ENCODE measurements around the gene CFAP299. TPM values are rescaled to one million over a fixed set of nuclear protein-coding genes. Genes with fewer than 3 reads are reported as not detected.

CFAP299 gene
- total RNA-seq, 1 experiment from 2014 or later, result not detected

GRCh38 chr4:80335226-80335553 lies 340 bp upstream of the CFAP299 start:
- H3K4me1 ChIP-seq (ENCODE audit: control insufficient read depth in 1 of 2, insufficient read depth in 2 of 2, low read length in 2 of 2), result peaks cover 0 to 14% of the 10 kb centered on the region in 2 experiments; a peak in 1 of 4 replicates
- H3K27me3 ChIP-seq (ENCODE audit: insufficient read depth, low read length), result peaks cover 47% of the 10 kb centered on the region
- ChIA-PET POLR2A (no interaction called here), CTCF (interaction anchor here (0.9 to 2.4 kb wide), 4 partner anchors 31 to 1382 kb away, joined by 3 to 25 read pairs (median 6); no protein-coding TSS in a partner anchor), RAD21 (ENCODE audit: low non-redundant PET in 1 of 2, low total read pairs in 2 of 2, uncharacterized antibody in 2 of 2, unreplicated experiment in 2 of 2) (interaction anchor here in 1 of 2 experiments (0.7 kb wide), 1 partner anchor 150 kb away, joined by 4 read pairs; no protein-coding TSS in a partner anchor)
- intact Hi-C loops (cut with micrococcal nuclease), result no loop called here
- DNase-seq (ENCODE audit: low read depth, low spot score) (no peak), ATAC-seq (no peak)
- H4K20me1 ChIP-seq (ENCODE audit: insufficient read depth), result no peaks in the 10 kb centered on the region
- peak overlapping the region; percentile 91 for H3K4me2 ChIP-seq (ENCODE audit: low read length)
- no peak for TF ChIP-seq POLR2A (IDR thresholded peaks at IDR 0.05; ENCODE audit: borderline replicate concordance, extremely low read depth, insufficient read depth, insufficient read length)
- no peak for TF ChIP-seq RAD21 (IDR thresholded peaks at IDR 0.05; ENCODE audit: low read depth)
- no peak for TF ChIP-seq ZNF274 (IDR thresholded peaks at IDR 0.05; ENCODE audit: low read depth, low read length)
- no peak for TF ChIP-seq POLR2AphosphoS5 (IDR thresholded peaks at IDR 0.05; ENCODE audit: low read depth, low read length)
- TF ChIP-seq TCF7L2 (IDR thresholded peaks at IDR 0.05; ENCODE audit: borderline replicate concordance, extremely low read depth, insufficient read depth, insufficient read length), result no peak
- TF ChIP-seq, protein P1, sequence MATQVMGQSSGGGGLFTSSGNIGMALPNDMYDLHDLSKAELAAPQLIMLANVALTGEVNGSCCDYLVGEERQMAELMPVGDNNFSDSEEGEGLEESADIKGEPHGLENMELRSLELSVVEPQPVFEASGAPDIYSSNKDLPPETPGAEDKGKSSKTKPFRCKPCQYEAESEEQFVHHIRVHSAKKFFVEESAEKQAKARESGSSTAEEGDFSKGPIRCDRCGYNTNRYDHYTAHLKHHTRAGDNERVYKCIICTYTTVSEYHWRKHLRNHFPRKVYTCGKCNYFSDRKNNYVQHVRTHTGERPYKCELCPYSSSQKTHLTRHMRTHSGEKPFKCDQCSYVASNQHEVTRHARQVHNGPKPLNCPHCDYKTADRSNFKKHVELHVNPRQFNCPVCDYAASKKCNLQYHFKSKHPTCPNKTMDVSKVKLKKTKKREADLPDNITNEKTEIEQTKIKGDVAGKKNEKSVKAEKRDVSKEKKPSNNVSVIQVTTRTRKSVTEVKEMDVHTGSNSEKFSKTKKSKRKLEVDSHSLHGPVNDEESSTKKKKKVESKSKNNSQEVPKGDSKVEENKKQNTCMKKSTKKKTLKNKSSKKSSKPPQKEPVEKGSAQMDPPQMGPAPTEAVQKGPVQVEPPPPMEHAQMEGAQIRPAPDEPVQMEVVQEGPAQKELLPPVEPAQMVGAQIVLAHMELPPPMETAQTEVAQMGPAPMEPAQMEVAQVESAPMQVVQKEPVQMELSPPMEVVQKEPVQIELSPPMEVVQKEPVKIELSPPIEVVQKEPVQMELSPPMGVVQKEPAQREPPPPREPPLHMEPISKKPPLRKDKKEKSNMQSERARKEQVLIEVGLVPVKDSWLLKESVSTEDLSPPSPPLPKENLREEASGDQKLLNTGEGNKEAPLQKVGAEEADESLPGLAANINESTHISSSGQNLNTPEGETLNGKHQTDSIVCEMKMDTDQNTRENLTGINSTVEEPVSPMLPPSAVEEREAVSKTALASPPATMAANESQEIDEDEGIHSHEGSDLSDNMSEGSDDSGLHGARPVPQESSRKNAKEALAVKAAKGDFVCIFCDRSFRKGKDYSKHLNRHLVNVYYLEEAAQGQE (IDR thresholded peaks at IDR 0.05; ENCODE audit: low read depth), result no peak
- TF ChIP-seq FOSL1 (IDR thresholded peaks at IDR 0.05; ENCODE audit: low read depth), result no peak
- TF ChIP-seq, protein P2, sequence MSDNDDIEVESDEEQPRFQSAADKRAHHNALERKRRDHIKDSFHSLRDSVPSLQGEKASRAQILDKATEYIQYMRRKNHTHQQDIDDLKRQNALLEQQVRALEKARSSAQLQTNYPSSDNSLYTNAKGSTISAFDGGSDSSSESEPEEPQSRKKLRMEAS (IDR thresholded peaks at IDR 0.05), result no peak
- no peak for TF ChIP-seq CEBPB (IDR thresholded peaks at IDR 0.05; ENCODE audit: low read depth)
- TF ChIP-seq ZFX (IDR thresholded peaks at IDR 0.05), result no peak
- TF ChIP-seq, protein P3, sequence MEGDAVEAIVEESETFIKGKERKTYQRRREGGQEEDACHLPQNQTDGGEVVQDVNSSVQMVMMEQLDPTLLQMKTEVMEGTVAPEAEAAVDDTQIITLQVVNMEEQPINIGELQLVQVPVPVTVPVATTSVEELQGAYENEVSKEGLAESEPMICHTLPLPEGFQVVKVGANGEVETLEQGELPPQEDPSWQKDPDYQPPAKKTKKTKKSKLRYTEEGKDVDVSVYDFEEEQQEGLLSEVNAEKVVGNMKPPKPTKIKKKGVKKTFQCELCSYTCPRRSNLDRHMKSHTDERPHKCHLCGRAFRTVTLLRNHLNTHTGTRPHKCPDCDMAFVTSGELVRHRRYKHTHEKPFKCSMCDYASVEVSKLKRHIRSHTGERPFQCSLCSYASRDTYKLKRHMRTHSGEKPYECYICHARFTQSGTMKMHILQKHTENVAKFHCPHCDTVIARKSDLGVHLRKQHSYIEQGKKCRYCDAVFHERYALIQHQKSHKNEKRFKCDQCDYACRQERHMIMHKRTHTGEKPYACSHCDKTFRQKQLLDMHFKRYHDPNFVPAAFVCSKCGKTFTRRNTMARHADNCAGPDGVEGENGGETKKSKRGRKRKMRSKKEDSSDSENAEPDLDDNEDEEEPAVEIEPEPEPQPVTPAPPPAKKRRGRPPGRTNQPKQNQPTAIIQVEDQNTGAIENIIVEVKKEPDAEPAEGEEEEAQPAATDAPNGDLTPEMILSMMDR (IDR thresholded peaks at IDR 0.05 in 2 of 3, conservative IDR thresholded peaks at IDR 0.05 in 1 of 3; ENCODE audit: borderline replicate concordance in 1 of 3, insufficient read depth in 1 of 3, low read depth in 2 of 3, low read length in 2 of 3), result no peak
- no peak for TF ChIP-seq ZBTB33 (IDR thresholded peaks at IDR 0.05; ENCODE audit: extremely low read depth, insufficient replicate concordance, low read length)
- TF ChIP-seq SIN3A (IDR thresholded peaks at IDR 0.05; ENCODE audit: low read depth), result no peak
- TF ChIP-seq SP1 (IDR thresholded peaks at IDR 0.05; ENCODE audit: low read depth), result no peak
- TF ChIP-seq EZH2phosphoT487 (IDR thresholded peaks at IDR 0.05; ENCODE audit: borderline replicate concordance), result no peak
- TF ChIP-seq, protein P4, sequence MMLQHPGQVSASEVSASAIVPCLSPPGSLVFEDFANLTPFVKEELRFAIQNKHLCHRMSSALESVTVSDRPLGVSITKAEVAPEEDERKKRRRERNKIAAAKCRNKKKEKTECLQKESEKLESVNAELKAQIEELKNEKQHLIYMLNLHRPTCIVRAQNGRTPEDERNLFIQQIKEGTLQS (IDR thresholded peaks at IDR 0.05), result no peak
- no peak for TF ChIP-seq EGR1 (IDR thresholded peaks at IDR 0.05; ENCODE audit: low read depth)
- TF ChIP-seq EZH2 (IDR thresholded peaks at IDR 0.05), result no peak
- TF ChIP-seq CBX3 (IDR thresholded peaks at IDR 0.05; ENCODE audit: low read depth), result no peak
- H3K9me2 ChIP-seq (ENCODE audit: insufficient read depth), result no peaks in the 10 kb centered on the region
- peak overlapping the region; percentile 55 for H2AFZ ChIP-seq (ENCODE audit: low read depth, low read length, poor library complexity, severe bottlenecking)
- no peak overlapping the region for H3K27ac ChIP-seq (ENCODE audit: low read depth, low read length)
- H3K9me3 ChIP-seq (ENCODE audit: control insufficient read depth in 1 of 2, insufficient read depth in 1 of 2, low read depth in 1 of 2, low read length in 2 of 2), result no peaks in the 10 kb centered on the region
- peak overlapping the region; percentile 43 to 56 for H3K4me3 ChIP-seq (replicated peaks in 1 of 2; ENCODE audit: low read depth in 1 of 2, low read length in 2 of 2)
- no peaks in the 10 kb centered on the region for H3K36me3 ChIP-seq (ENCODE audit: control insufficient read depth in 1 of 2, insufficient read depth in 2 of 2, low read length in 2 of 2)
- no peaks in the 10 kb centered on the region for H3K79me2 ChIP-seq (ENCODE audit: insufficient read depth, low read length)
- no peak overlapping the region for H3K9ac ChIP-seq (ENCODE audit: low read length)
- no TSS peak for BruUV-seq (replicated peaks)

Measured in HCT116 (cell line).